ENCODE measurements around the gene TNPO2.
"Not testable (repeated sequence)": the region's sequence is repeated elsewhere in the genome, so short reads cannot be mapped to it uniquely, and the experiment has no call there.

The TNPO2 gene

DNA sequence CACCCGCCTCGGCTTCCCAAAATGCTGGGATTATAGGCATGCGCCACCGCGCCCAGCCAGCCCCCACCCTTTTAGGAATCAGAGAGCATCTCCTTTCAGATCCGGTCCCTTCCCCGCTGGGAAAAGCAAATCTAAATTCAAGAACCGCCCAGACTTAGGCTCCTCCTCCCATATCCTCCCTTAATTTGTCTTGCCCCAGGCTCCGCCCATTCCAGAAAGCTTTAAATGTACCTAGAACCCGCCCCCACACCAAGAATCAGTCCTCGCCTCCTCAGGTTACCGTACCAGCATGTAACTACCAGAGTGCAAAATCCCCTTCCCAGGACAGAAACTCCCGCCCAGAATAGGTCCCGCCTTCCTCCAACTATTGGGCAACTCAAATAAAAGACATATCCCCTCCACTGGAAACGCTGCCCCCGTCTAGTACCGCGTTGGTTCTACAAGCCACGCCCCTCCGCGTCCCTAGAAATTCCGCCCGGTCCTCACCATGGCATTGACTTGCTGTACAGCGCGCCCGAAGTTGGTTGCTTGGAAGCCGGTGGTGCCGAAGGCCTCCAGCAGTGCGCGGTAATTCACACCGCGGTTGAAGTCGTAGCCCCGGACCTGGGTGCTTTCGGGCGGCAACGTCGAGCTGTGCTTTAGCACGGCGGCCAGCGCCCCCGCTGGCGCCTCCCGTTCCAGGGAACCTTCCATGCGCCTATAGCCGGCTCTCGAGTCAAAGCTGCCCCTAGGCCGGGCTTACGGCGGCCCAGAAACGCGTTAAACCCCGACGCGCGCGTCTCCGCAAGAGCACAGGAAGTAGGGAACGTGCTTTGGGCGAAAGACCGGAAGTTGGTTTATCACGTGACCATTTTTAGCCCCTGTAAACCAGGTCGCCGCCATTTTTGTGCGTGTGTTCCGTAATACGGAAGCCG lies 42.4 kb downstream of the TNPO2 start, which contains the start of gene DHPS:
DHPS (minus strand) TSS at position 807 of the 914 bp plus-strand sequence; CDS start at position 693, 114 bp downstream.
- no peaks in the 10 kb centered on the region for H3K9me3 ChIP-seq (ENCODE audit: severe bottlenecking)
- TF ChIP-seq CTCF (IDR thresholded peaks at IDR 0.05; ENCODE audit: low read depth, low read length): no peak

GRCh38 chr19:12680034-12680433 lies 43.7 kb downstream of the TNPO2 start:
- no peak for DNase-seq
- Histone ChIP-seq H3K27ac (no peak overlapping the region), H3K9me3 (ENCODE audit: severe bottlenecking) (no peaks in the 10 kb centered on the region), H3K4me3 (ENCODE audit: low read depth, low read length) (no peak overlapping the region), H3K27me3 (ENCODE audit: insufficient read depth, low read depth, severe bottlenecking) (no peaks in the 10 kb centered on the region), H3K36me3 (peaks cover 49% of the 10 kb centered on the region)
- no peak for TF ChIP-seq CTCF (IDR thresholded peaks at IDR 0.05; ENCODE audit: low read depth, low read length)

More for the DNA sequence above, 42.4 kb downstream of the TNPO2 start, which contains the start of gene DHPS:
- Histone ChIP-seq H3K4me3 (ENCODE audit: low read depth, low read length) (peak within 1 kb of the TSS; percentile 75), H3K27ac (peak within 1 kb of the TSS; percentile 97), H3K27me3 (ENCODE audit: insufficient read depth, low read depth, severe bottlenecking) (no peaks in the 10 kb centered on the region), H3K36me3 (peaks cover 36% of the 10 kb centered on the region)
- peak; percentile 95 for DNase-seq

DNA sequence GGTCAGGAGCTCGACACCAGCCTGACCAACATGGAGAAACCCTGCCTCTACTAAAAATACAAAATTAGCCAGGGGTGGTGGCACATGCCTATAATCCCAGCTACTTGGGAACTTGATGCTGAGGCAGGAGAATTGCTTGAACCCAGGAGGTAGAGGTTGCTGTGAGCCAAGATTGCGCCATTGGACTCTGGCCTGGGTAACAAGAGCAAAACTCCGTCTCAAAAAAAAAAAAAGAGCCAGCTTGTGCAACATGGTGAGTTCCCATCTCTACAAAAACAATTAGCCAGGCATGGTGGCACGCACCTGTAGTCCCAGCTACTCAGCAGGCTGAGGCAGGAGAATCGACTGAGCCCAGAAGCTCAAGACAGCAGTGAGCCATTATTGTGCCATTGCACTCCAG lies 45.7 kb downstream of the TNPO2 start:
- DNase-seq; H3K27ac ChIP-seq; H3K4me3 ChIP-seq (ENCODE audit: low read depth, low read length); H3K27me3 ChIP-seq (ENCODE audit: insufficient read depth, low read depth, severe bottlenecking); H3K9me3 ChIP-seq (ENCODE audit: severe bottlenecking): not testable (repeated sequence)
- peaks cover 66% of the 10 kb centered on the region for H3K36me3 ChIP-seq

GRCh38 chr19:12676928-12677327 lies 46.8 kb downstream of the TNPO2 start:
- no peaks in the 10 kb centered on the region for H3K27me3 ChIP-seq (ENCODE audit: insufficient read depth, low read depth, severe bottlenecking)
- no peak overlapping the region for H3K4me3 ChIP-seq (ENCODE audit: low read depth, low read length)
- H3K9me3 ChIP-seq (ENCODE audit: severe bottlenecking): no peaks in the 10 kb centered on the region
- peaks cover 73% of the 10 kb centered on the region for H3K36me3 ChIP-seq
- no peak overlapping the region for H3K27ac ChIP-seq
- TF ChIP-seq CTCF (IDR thresholded peaks at IDR 0.05; ENCODE audit: low read depth, low read length): no peak
- DNase-seq: no peak

GRCh38 chr19:12676384-12676792 lies 47.3 kb downstream of the TNPO2 start:
- Histone ChIP-seq H3K27ac (no peak overlapping the region), H3K4me3 (ENCODE audit: low read depth, low read length) (no peak overlapping the region), H3K36me3 (peaks cover 79% of the 10 kb centered on the region), H3K9me3 (ENCODE audit: severe bottlenecking) (no peaks in the 10 kb centered on the region), H3K27me3 (ENCODE audit: insufficient read depth, low read depth, severe bottlenecking) (no peaks in the 10 kb centered on the region)
- peak; percentile 94 for DNase-seq
- TF ChIP-seq CTCF (IDR thresholded peaks at IDR 0.05; ENCODE audit: low read depth, low read length): peak; percentile 94

DNA sequence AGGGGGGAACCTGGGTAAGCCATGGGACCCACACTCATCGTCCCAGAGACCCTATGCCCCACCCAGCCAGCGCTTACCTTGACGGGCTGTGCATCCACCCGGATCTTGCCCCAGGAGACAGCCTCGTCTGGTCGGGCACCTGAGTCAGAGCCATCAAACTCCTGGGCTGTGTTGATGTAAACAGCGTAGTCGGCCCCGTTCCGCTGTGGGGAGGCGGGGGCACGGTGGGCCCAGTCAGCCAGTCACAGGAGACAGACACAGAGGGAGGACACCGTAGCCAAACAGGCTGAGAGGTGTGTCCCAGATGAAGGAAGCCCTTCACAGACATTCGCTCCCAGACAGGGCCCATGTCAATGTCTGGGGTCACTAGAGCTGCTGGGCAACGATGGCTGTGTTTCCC lies 47.8 kb downstream of the TNPO2 start:
- no peak overlapping the region for H3K4me3 ChIP-seq (ENCODE audit: low read depth, low read length)
- H3K36me3 ChIP-seq: peaks cover 83% of the 10 kb centered on the region
- H3K9me3 ChIP-seq (ENCODE audit: severe bottlenecking): no peaks in the 10 kb centered on the region
- no peaks in the 10 kb centered on the region for H3K27me3 ChIP-seq (ENCODE audit: insufficient read depth, low read depth, severe bottlenecking)
- no peak for TF ChIP-seq CTCF (IDR thresholded peaks at IDR 0.05; ENCODE audit: low read depth, low read length)
- H3K27ac ChIP-seq: no peak overlapping the region
- DNase-seq: no peak
